Astrocyte (in vitro differentiated cells and primary cell): ENCODE measurements around the gene CHCHD3.

Source experiments
- CTCF ChIP-seq: IDR thresholded peaks from 2 replicates; pipeline ENCODE4 v1.5.1; 2011; ENCODE audit warnings: low read depth, mild to moderate bottlenecking, inconsistent platforms, low read length, moderate library complexity; ENCODE audit not compliant: insufficient read depth
- EZH2 ChIP-seq: IDR thresholded peaks from 2 replicates; pipeline ENCODE4 v1.6.1; 2012; ENCODE audit warnings: mild to moderate bottlenecking, low read length, inconsistent platforms; ENCODE audit not compliant: insufficient read depth

GRCh38 chr7:133026210-133026859 lies 55.6 kb downstream of the CHCHD3 start:
- TF ChIP-seq CTCF (no peak), EZH2 (no peak)
